HG02938 (cell line): ENCODE results near the gene CSAD.

Source experiments
- ATAC-seq: cut with Tn5 transposase; IDR thresholded peaks from one replicate; pipeline ENCODE4 v1.9.1; 2021; ENCODE audit warnings: mild to moderate bottlenecking, moderate library complexity; ENCODE audit not compliant: unreplicated experiment

The CSAD gene

GRCh38 chr12:53200107-53200457 lies 19.4 kb upstream of the CSAD start:
- ATAC-seq: no peak

GRCh38 chr12:53199700-53200099 lies 19.0 kb upstream of the CSAD start:
- no peak for ATAC-seq

- no peak for ATAC-seq
Measured at GRCh38 chr12:53198486-53199110, 17.9 kb upstream of the CSAD start.

GRCh38 chr12:53197011-53197640 lies 16.4 kb upstream of the CSAD start:
- no peak for ATAC-seq

- no peak for ATAC-seq
Measured at GRCh38 chr12:53196486-53196885, 15.8 kb upstream of the CSAD start.

GRCh38 chr12:53195516-53196420 lies 15.0 kb upstream of the CSAD start:
- no peak for ATAC-seq

- ATAC-seq: no peak
Measured at GRCh38 chr12:53194973-53195372, 14.2 kb upstream of the CSAD start.

GRCh38 chr12:53193985-53194716 lies 13.4 kb upstream of the CSAD start:
- no peak for ATAC-seq

GRCh38 chr12:53193040-53193439 lies 12.3 kb upstream of the CSAD start:
- ATAC-seq: no peak

- no peak for ATAC-seq
Measured at GRCh38 chr12:53192531-53193021, 11.9 kb upstream of the CSAD start.

GRCh38 chr12:53191885-53192530 lies 11.3 kb upstream of the CSAD start:
- no peak for ATAC-seq

- ATAC-seq: no peak
Measured at GRCh38 chr12:53191096-53191884, 10.6 kb upstream of the CSAD start.

GRCh38 chr12:53190108-53190729 lies 9.5 kb upstream of the CSAD start:
- no peak for ATAC-seq

- ATAC-seq: no peak
Measured at GRCh38 chr12:53187145-53187899, 6.6 kb upstream of the CSAD start.

- ATAC-seq: no peak
Measured at GRCh38 chr12:53186745-53187144, 6.0 kb upstream of the CSAD start.

GRCh38 chr12:53185582-53186153 lies 4.9 kb upstream of the CSAD start:
- ATAC-seq: no peak

GRCh38 chr12:53184828-53185227 lies 4.1 kb upstream of the CSAD start:
- ATAC-seq: no peak

- ATAC-seq: no peak
Measured at GRCh38 chr12:53182903-53183302, 2.2 kb upstream of the CSAD start.
